ENCODE data around the gene E4F1. TPM values are rescaled to one million over a fixed set of nuclear protein-coding genes. Genes with fewer than 3 reads are reported as not detected.

E4F1 gene, protein sequence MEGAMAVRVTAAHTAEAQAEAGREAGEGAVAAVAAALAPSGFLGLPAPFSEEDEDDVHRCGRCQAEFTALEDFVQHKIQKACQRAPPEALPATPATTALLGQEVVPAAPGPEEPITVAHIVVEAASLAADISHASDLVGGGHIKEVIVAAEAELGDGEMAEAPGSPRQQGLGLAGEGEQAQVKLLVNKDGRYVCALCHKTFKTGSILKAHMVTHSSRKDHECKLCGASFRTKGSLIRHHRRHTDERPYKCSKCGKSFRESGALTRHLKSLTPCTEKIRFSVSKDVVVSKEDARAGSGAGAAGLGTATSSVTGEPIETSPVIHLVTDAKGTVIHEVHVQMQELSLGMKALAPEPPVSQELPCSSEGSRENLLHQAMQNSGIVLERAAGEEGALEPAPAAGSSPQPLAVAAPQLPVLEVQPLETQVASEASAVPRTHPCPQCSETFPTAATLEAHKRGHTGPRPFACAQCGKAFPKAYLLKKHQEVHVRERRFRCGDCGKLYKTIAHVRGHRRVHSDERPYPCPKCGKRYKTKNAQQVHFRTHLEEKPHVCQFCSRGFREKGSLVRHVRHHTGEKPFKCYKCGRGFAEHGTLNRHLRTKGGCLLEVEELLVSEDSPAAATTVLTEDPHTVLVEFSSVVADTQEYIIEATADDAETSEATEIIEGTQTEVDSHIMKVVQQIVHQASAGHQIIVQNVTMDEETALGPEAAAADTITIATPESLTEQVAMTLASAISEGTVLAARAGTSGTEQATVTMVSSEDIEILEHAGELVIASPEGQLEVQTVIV
- 21.0 TPM for total RNA-seq
- long read RNA-seq, transcript E4F1-201 (14 exons, 2,573 nt), result major isoform, 34 of 66 reads
- long read RNA-seq, partial matches to known transcripts, result 11 of 66 reads
- long read RNA-seq, other reads (novel, unspliced or antisense), result 21 of 66 reads

DNA sequence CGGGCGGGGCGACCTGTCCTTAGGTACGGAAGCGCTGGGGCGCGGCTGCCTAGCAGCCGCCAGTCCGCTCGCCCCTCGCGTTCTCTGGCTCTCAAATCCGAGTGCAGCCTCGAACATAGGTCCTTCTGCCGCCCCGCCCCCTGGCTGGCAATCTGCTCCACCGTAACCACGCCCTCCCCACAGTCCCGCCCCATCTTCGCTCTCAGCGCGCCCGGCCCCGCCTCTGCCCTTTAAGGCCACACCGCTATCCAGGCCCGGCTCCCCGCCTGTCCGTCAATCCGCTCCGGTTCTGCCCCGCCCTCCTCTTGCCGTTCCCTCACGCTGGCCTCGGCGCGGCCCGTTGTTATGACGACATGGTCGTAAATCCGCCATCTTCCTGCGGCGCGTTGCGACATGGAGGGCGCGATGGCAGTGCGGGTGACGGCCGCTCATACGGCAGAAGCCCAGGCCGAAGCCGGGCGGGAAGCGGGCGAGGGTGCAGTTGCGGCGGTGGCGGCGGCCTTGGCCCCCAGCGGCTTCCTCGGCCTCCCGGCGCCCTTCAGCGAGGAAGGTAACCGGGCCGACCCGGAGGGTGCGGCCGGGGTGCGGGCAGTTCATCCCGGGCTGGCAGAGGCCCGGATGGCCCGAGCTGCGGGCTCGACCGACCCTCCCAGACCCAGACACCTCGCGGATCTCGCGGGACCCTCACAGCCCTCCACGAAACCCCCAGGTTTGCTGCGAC lies at the start of gene E4F1:
E4F1 (plus strand) TSS at position 371 of the 721 bp plus-strand sequence; CDS start at position 394, 23 bp downstream.
- Histone ChIP-seq H3K4me1 (peaks cover 20% of the 10 kb centered on the region), H3K27ac (peak within 1 kb of the TSS; percentile 91), H3K9me3 (no peaks in the 10 kb centered on the region), H3K4me3 (peak within 1 kb of the TSS; percentile 99), H3K27me3 (ENCODE audit: low read depth) (no peaks in the 10 kb centered on the region), H3K36me3 (peaks cover 5% of the 10 kb centered on the region)
- ATAC-seq, result peak; percentile 99 to 100
- peak; percentile 100 for DNase-seq
- TF ChIP-seq CTCF (IDR thresholded peaks at IDR 0.05), result no peak
- intact Hi-C loops (cut with DNase I), result no loop called here

GRCh38 chr16:2173916-2174315 lies 49.5 kb upstream of the E4F1 start:
- H3K36me3 ChIP-seq, result peaks cover 86% of the 10 kb centered on the region
- H3K9me3 ChIP-seq, result no peaks in the 10 kb centered on the region
- TF ChIP-seq CTCF (IDR thresholded peaks at IDR 0.05), result no peak
- intact Hi-C loops (cut with DNase I), result no loop called here
- DNase-seq (no peak), ATAC-seq (no peak)
- H3K4me1 ChIP-seq, result peaks cover 5% of the 10 kb centered on the region
- H3K4me3 ChIP-seq, result no peak overlapping the region
- no peaks in the 10 kb centered on the region for H3K27me3 ChIP-seq (ENCODE audit: low read depth)
- no peak overlapping the region for H3K27ac ChIP-seq

- no peak for ATAC-seq
- Histone ChIP-seq H3K27me3 (ENCODE audit: low read depth) (no peaks in the 10 kb centered on the region), H3K4me3 (no peak overlapping the region), H3K4me1 (peaks cover 4% of the 10 kb centered on the region), H3K36me3 (peaks cover 80% of the 10 kb centered on the region), H3K9me3 (no peaks in the 10 kb centered on the region), H3K27ac (no peak overlapping the region)
- intact Hi-C loops (cut with DNase I), result no loop called here
- no peak for TF ChIP-seq CTCF (IDR thresholded peaks at IDR 0.05)
- DNase-seq, result no peak
Measured at GRCh38 chr16:2174396-2175131, 48.8 kb upstream of the E4F1 start.

DNA sequence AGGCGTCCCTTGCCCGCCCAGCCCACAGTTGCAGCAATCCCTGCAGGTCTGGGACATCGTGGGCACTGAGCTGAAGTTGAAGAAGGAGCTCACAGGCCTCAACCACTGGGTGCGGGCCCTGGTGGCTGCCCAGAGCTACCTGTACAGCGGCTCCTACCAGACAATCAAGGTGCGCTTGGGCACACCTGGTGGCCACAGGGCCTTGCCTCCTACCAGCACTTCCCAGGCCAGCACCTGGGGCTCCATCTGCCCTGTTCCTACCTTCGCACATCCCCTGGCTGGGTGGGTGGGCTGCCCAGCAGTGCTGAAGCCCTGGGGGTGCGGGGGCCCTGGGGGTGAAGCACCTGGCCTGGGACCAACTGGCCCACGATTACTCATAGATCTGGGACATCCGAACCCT lies 47.9 kb upstream of the E4F1 start:
- no peak for TF ChIP-seq CTCF (IDR thresholded peaks at IDR 0.05)
- H3K27ac ChIP-seq, result no peak overlapping the region
- no peak for DNase-seq
- peaks cover 73% of the 10 kb centered on the region for H3K36me3 ChIP-seq
- no peaks in the 10 kb centered on the region for H3K27me3 ChIP-seq (ENCODE audit: low read depth)
- intact Hi-C loops (cut with DNase I), result no loop called here
- H3K4me3 ChIP-seq, result no peak overlapping the region
- no peak for ATAC-seq
- H3K9me3 ChIP-seq, result no peaks in the 10 kb centered on the region
- H3K4me1 ChIP-seq, result no peaks in the 10 kb centered on the region

Data from lower lobe of right lung (tissue), 2 donors.